Left ventricle myocardium inferior (tissue), 1 donor: ENCODE measurements around the gene CHD5. TPM values are rescaled to one million over a fixed set of nuclear protein-coding genes. Genes with fewer than 3 reads are reported as not detected.

Experiments
- DNase-seq: peaks from one replicate; pipeline ENCODE4 v3.0.0-alpha.2; 2020
- H3K27ac ChIP-seq: fragments of 200-600 bp; replicated peaks from 2 replicates; pipeline ENCODE4 v1.8.0; 2021
- H3K27me3 ChIP-seq: fragments of 200-600 bp; 2 replicates; pipeline ENCODE4 v1.8.0; 2021; ENCODE audit warnings: low read depth
- H3K36me3 ChIP-seq: fragments of 200-600 bp; 2 replicates; pipeline ENCODE4 v1.8.0; 2021
- H3K4me1 ChIP-seq: fragments of 200-600 bp; 2 replicates; pipeline ENCODE4 v1.8.0; 2021
- H3K4me3 ChIP-seq: fragments of 200-600 bp; 2 replicates; pipeline ENCODE4 v1.8.0; 2021; ENCODE audit warnings: mild to moderate bottlenecking, moderate library complexity
- H3K9me3 ChIP-seq: fragments of 200-600 bp; replicated peaks from 2 replicates; pipeline ENCODE4 v1.8.0; 2021
- CTCF ChIP-seq: fragments of 200-600 bp; IDR thresholded peaks from 2 replicates; pipeline ENCODE4 v1.8.0; 2021; ENCODE audit warnings: antibody characterized with exemption, mild to moderate bottlenecking, borderline replicate concordance
- intact Hi-C: fragments of 100-400 bp; cut with micrococcal nuclease; formaldehyde crosslinking; loops from one replicate; pipeline ENCODE4 v1.11.0; 2022
- total RNA-seq: library from RNA; stranded (reverse); fragmentation: NEBNext Ultra II Directional; extraction: Animal tissue kit (Norgen Biotek cat#: 25700); gene quantifications from one replicate; pipeline ENCODE4 v1.2.1, GENCODE V29; 2021
- donor health status: DM: no; HTN: yes; CAD: no; lungs with severe emphysema.

Gene CHD5
- total RNA-seq, 1 donor from 2014 or later: 0.19 TPM

DNA sequence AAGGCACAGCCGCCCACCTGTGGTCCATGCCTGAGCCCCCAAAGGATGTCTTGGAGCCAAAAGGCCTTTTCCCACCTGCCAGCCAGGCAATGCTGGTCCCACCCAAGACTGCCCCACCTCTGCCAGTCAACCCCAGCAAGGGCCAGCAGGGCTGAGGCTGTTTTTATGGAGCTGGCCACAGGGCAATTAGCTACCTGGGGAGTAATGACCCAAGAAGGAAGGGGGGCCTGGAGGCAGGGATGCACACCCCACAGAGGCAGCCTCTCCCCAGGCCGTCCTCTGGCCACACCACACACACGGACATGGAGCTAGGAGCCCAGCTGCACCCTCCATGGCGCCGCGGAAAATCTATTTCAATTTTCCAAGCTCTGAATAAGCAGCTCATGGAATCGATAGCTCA, 27.2 kb downstream of the CHD5 start:
- Histone ChIP-seq H3K4me1 (peaks cover 8% of the 10 kb centered on the region), H3K4me3 (no peak overlapping the region), H3K27me3 (peaks cover 61% of the 10 kb centered on the region), H3K9me3 (no peaks in the 10 kb centered on the region), H3K36me3 (no peaks in the 10 kb centered on the region), H3K27ac (no peak overlapping the region)
- DNase-seq: no peak
- intact Hi-C loops: no loop called here
- TF ChIP-seq CTCF: no peak

GRCh38 chr1:6152181-6152580, 27.9 kb downstream of the CHD5 start:
- Histone ChIP-seq H3K4me3 (no peak overlapping the region), H3K27me3 (peaks cover 61% of the 10 kb centered on the region), H3K27ac (no peak overlapping the region), H3K9me3 (no peaks in the 10 kb centered on the region), H3K4me1 (peaks cover 8% of the 10 kb centered on the region), H3K36me3 (no peaks in the 10 kb centered on the region)
- no peak for TF ChIP-seq CTCF
- intact Hi-C loops: no loop called here
- no peak for DNase-seq

DNA sequence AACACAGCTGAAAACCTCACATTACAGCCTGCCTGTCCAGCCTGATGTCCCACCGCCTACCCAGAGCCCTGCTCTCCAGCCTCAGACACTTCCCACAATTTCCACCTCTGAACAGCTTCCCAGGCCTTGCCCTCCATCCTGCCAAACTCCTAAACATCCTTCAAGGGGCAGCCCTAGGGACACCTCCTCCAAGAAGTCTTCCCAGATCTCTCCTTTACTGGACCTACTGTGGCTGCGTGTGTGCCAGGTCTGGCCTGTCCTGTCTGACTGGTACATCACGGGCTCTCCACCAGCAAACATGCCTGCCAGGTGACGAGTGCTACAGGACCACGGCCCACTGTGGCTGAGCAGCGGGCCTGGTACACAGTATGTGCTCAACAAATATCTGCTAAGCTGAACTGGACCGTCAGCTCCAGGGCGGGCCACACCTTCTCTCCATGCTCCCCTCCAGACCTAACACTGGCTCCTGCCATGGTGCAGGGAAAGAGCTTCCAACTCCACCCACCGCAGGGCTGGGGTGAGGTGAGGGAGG, 28.8 kb downstream of the CHD5 start:
- no peak overlapping the region for H3K4me3 ChIP-seq
- no peaks in the 10 kb centered on the region for H3K9me3 ChIP-seq
- intact Hi-C loops: no loop called here
- H3K27me3 ChIP-seq: peaks cover 61% of the 10 kb centered on the region
- TF ChIP-seq CTCF: no peak
- H3K36me3 ChIP-seq: no peaks in the 10 kb centered on the region
- DNase-seq: no peak
- H3K4me1 ChIP-seq: peaks cover 8% of the 10 kb centered on the region
- H3K27ac ChIP-seq: no peak overlapping the region

DNA sequence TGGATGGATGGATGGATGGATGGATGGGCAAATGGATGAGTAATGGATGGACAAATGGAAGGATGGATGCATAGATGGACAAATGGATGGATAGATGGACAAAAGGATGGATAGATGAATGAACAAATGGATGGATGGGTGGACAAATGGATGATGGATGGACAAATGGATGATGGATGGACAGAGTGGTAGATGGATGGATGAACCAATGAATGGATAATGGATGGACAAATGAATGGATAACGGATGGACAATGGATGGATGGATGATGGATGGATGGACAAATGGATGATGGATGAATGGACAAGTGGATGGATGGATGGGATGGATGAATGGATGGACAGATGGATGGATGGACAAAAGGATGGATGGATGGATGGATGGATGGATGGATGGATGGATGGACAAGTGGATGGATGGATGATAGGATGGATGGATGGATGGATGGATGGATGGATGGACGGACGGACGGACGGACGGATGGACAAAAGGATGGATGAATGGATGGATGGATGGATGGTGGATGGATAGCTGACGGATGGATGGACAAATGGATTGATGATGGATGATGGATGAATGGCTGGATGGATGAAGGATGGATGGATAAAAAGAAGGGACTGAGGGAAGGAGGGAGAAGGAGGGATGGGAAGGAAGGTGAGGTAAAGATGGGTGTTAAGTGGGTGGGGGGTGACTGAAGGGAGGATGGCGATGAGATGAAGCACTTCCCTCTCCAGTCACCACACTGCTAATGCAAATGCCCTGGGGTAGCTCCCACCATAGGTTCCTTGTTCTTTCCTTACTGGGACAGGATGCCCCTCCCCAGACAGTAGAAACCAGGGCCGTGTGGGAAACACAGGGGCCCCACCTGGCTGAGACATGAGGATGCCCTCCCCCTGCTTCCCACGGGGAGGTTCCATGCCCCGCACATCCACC, 29.8 kb downstream of the CHD5 start:
- peaks cover 72% of the 10 kb centered on the region for H3K27me3 ChIP-seq
- no peak for DNase-seq
- H3K9me3 ChIP-seq: no peaks in the 10 kb centered on the region
- H3K27ac ChIP-seq: no peak overlapping the region
- H3K4me1 ChIP-seq: peaks cover 8% of the 10 kb centered on the region
- no peak overlapping the region for H3K4me3 ChIP-seq
- intact Hi-C loops: no loop called here
- no peaks in the 10 kb centered on the region for H3K36me3 ChIP-seq
- TF ChIP-seq CTCF: no peak

- Histone ChIP-seq H3K4me1 (peaks cover 8% of the 10 kb centered on the region), H3K36me3 (no peaks in the 10 kb centered on the region), H3K9me3 (no peaks in the 10 kb centered on the region), H3K27ac (no peak overlapping the region), H3K4me3 (no peak overlapping the region), H3K27me3 (peaks cover 77% of the 10 kb centered on the region)
- TF ChIP-seq CTCF: no peak
- intact Hi-C loops: no loop called here
- no peak for DNase-seq
Measured at GRCh38 chr1:6149597-6149996, 30.5 kb downstream of the CHD5 start.
